Measurements from ENCODE around the gene FAM111B. TPM values are rescaled to one million over a fixed set of nuclear protein-coding genes. Genes with fewer than 3 reads are reported as not detected.
"Not testable (repeated sequence)": the region's sequence is repeated elsewhere in the genome, so short reads cannot be mapped to it uniquely, and the experiment has no call there.

FAM111B gene
- total RNA-seq, 4 donors from 2014 or later, result 0.37 to 1.7 (median 0.40) TPM

DNA sequence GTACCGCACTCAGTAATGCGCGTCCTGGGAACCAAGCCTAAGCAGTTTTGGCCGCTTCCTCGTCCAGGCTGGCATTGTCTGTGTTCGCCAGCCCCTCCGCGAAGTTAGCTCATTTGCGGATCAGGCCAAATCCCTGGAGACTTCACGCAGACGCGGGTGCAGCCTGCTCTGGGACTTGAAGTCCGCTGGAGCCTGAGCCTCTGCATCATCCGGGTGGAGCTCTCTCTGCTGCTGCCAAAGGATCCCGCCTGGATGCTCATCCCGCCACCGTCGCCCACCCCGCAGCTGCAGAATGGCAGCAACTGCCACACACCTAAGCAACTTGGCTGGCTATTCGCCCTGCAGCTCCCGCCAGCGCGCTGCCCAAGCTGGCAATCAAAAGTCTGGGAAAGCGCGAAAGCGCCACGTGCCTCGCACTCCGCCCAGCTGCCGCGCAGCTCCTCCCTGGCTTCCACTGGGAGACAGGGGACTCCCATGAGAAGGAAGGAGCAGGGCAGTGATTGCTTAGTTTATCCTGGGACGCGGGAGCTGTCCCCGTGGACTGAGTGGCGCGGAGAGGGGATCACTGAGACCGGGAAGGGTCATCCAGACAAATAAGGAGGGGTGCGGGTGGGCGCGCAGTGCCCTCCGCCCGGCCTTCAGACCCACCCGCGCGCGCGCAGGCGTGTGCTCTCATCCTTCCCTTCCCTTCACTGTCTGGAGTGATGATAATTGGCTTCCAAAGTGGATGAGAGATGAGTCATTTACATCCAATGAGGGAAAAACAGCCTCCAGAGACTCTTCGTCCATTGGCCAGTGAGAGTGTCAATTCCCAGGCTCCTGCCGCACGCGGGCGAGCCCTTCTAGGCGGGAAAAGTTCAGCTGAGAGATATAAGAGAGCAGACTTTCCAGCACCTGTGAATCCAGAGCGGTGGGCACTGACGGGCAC lies 44.2 kb upstream of the FAM111B start:
- DNase-seq, result no peak
- Histone ChIP-seq H3K36me3 (no peaks in the 10 kb centered on the region), H3K4me1 (peaks cover 0 to 8% (median 3%) of the 10 kb centered on the region in 4 donors), H3K27me3 (peaks cover 57% of the 10 kb centered on the region), H3K9me3 (no peaks in the 10 kb centered on the region), H3K27ac (no peak overlapping the region), H3K4me3 (no peak overlapping the region)
- intact Hi-C loops (cut with DNase I; ENCODE audit: low total_unique reads), result no loop called here
- WGBS, 2 donors (ENCODE audit: low coverage in 1 of 2), result 85% methylated on average over 56 of the region's 56 CpGs; no CpG with 5 or more reads in 1 of the 2 donors
- in situ Hi-C loops (cut with MboI; ENCODE audit: low pct_ligation_motif_present in 1 of 4, low pct_unique_long_range_greater_than_20kb in 1 of 4, low sequenced_read_pairs in 3 of 4), result loop anchor here in 1 of 4 donors (25.0 kb wide), 1 partner anchor 401 kb away; no protein-coding TSS in a partner anchor
- TF ChIP-seq POLR2A (IDR thresholded peaks at IDR 0.05), result no peak
- no peak for TF ChIP-seq EP300 (IDR thresholded peaks at IDR 0.05; ENCODE audit: low read depth)
- no peak for TF ChIP-seq POLR2AphosphoS5 (IDR thresholded peaks at IDR 0.05)
- TF ChIP-seq, protein P1, sequence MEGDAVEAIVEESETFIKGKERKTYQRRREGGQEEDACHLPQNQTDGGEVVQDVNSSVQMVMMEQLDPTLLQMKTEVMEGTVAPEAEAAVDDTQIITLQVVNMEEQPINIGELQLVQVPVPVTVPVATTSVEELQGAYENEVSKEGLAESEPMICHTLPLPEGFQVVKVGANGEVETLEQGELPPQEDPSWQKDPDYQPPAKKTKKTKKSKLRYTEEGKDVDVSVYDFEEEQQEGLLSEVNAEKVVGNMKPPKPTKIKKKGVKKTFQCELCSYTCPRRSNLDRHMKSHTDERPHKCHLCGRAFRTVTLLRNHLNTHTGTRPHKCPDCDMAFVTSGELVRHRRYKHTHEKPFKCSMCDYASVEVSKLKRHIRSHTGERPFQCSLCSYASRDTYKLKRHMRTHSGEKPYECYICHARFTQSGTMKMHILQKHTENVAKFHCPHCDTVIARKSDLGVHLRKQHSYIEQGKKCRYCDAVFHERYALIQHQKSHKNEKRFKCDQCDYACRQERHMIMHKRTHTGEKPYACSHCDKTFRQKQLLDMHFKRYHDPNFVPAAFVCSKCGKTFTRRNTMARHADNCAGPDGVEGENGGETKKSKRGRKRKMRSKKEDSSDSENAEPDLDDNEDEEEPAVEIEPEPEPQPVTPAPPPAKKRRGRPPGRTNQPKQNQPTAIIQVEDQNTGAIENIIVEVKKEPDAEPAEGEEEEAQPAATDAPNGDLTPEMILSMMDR (IDR thresholded peaks at IDR 0.05), result no peak

DNA sequence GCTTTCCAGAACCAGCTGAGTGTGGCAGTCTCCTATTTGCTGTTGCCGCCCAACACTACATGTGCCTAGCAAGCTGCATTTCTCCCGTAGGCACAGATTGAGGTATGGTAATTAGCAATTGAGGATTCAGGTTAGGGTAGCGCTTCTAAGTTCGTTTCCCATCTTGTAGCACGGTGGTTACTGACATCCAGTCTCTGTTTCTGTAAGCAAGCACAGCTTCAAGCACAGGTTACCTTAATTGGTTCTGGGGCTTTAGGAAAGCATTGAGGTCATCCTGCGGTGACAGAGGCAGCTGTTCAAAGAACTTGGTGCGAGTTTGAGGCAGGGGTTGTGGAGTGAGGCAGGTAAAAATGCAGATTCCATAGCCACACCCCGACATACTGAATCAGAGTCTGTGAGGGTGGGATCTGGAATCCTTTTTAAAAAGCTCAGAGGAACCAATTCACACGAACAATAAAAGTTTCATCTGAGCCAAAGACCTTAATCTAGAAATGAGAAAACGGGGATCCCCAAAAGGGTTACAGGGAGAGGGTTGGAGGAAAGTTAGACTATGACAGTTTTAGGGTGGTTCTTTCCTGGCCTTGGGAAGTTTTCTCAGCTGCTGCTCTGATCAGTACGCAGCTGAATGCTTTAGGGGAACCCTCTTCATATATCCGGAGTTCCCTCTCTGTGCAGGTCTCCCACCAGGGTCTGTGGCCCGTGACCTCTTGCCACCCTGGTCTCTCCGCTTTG lies 42.9 kb upstream of the FAM111B start:
- DNase-seq; H3K36me3 ChIP-seq; H3K4me1 ChIP-seq; H3K4me3 ChIP-seq; intact Hi-C loops (cut with DNase I; ENCODE audit: low total_unique reads); H3K27ac ChIP-seq; H3K9me3 ChIP-seq: not testable (repeated sequence)
- 62 to 65% methylated on average over 11 to 14 of the region's 14 CpGs for WGBS, 2 donors (ENCODE audit: low coverage in 1 of 2)
- H3K27me3 ChIP-seq, result peaks cover 57% of the 10 kb centered on the region
- in situ Hi-C loops (cut with MboI; ENCODE audit: low pct_ligation_motif_present in 1 of 4, low pct_unique_long_range_greater_than_20kb in 1 of 4, low sequenced_read_pairs in 3 of 4), result loop anchor here in 1 of 4 donors (25.0 kb wide), 1 partner anchor 402 kb away; no protein-coding TSS in a partner anchor

DNA sequence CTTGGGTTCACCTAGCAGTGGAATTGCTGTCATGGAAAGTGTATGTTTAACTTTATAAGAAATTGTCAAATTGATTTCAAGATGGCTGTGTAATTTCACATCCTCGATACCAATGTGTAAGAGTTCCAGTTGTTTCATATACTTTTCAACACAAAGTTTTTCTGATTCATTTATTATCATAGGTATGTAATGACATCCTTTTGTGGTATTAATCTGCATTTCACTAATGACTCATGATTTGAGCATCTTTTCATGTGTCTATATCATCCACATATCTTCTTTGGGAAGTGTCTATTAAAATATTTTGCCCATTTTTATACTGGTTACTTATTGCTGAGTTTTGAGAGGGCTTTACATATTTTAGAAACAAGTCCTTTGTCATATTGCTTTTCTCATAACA lies 38.0 kb upstream of the FAM111B start:
- WGBS, 2 donors (ENCODE audit: low coverage in 1 of 2), result 57 to 81% methylated on average over 1 of the region's 1 CpG
- no peak for DNase-seq
- H3K9me3 ChIP-seq, result no peaks in the 10 kb centered on the region
- intact Hi-C loops (cut with DNase I; ENCODE audit: low total_unique reads) (no loop called here), in situ Hi-C loops (cut with MboI; ENCODE audit: low pct_ligation_motif_present in 1 of 4, low pct_unique_long_range_greater_than_20kb in 1 of 4, low sequenced_read_pairs in 3 of 4) (loop anchor here in 1 of 4 donors (25.0 kb wide), 1 partner anchor 407 kb away; no protein-coding TSS in a partner anchor)
- H3K27ac ChIP-seq, result no peak overlapping the region
- no peaks in the 10 kb centered on the region for H3K4me1 ChIP-seq
- H3K36me3 ChIP-seq, result no peaks in the 10 kb centered on the region
- no peak overlapping the region for H3K4me3 ChIP-seq
- no peak for TF ChIP-seq POLR2AphosphoS5 (IDR thresholded peaks at IDR 0.05)
- no peak for TF ChIP-seq EP300 (IDR thresholded peaks at IDR 0.05; ENCODE audit: low read depth)
- no peak for TF ChIP-seq POLR2A (IDR thresholded peaks at IDR 0.05)
- H3K27me3 ChIP-seq, result peaks cover 43% of the 10 kb centered on the region

DNA sequence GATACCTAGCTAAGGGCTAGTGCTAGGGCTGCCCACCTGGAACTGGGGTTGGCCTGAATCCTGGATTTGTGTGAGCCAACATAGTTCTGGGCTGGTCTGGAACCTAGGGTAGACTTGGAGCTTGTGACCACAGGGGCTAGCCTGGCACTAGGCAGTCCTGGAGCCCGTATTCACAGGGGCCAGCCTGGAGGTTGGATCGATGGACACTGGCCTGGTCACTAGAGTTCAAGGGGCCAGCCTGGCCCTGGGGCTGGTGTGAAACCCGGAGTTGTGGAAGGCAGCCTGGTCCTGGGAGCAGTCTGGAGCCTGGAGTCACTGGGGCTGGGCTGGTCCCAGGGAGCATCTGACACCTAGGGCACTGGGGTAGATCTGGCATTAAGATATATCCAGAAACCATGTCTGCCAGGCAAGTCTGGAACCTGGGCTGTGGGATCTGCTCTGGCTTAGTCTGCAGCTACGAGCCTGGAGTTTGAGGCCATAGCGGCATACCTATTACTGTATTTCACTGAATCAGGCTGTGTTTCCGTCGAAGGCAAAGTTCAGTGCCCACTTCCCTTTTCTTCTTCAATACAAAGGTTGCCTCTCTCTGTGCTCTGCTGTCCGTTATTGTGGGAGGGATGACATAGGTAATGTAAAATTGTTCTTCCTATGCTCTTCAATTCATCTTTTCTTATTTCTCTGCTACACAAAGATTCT lies 30.0 kb upstream of the FAM111B start:
- WGBS, 2 donors (ENCODE audit: low coverage in 1 of 2), result 70 to 80% methylated on average over 5 of the region's 8 CpGs
- in situ Hi-C loops (cut with MboI; ENCODE audit: low pct_ligation_motif_present in 1 of 4, low pct_unique_long_range_greater_than_20kb in 1 of 4, low sequenced_read_pairs in 3 of 4), result no loop called here

More for the DNA sequence above, 30.0 kb upstream of the FAM111B start:
- no peaks in the 10 kb centered on the region for H3K36me3 ChIP-seq
- H3K27ac ChIP-seq, result no peak overlapping the region
- no peaks in the 10 kb centered on the region for H3K9me3 ChIP-seq
- no peak overlapping the region for H3K4me3 ChIP-seq
- intact Hi-C loops (cut with DNase I; ENCODE audit: low total_unique reads), result no loop called here
- no peaks in the 10 kb centered on the region for H3K4me1 ChIP-seq
- TF ChIP-seq POLR2AphosphoS5 (IDR thresholded peaks at IDR 0.05) (no peak), EP300 (IDR thresholded peaks at IDR 0.05; ENCODE audit: low read depth) (no peak), POLR2A (IDR thresholded peaks at IDR 0.05) (no peak)
- TF ChIP-seq, protein P1 (IDR thresholded peaks at IDR 0.05), result no peak
- H3K27me3 ChIP-seq, result peaks cover 23% of the 10 kb centered on the region
- no peak for DNase-seq
